Subcutaneous adipose tissue (tissue), 4 donors: Measurements from ENCODE around the gene TGFBR3L. TPM values are rescaled to one million over a fixed set of nuclear protein-coding genes. Genes with fewer than 3 reads are reported as not detected.

Source experiments
- total RNA-seq, 4 donors: library from RNA; depleted of rRNA; stranded (reverse); fragments of >200 nt; gene quantifications; one replicate each; pipeline ENCODE4 v1.1.0, GENCODE V29; 2016
- TF ChIP-seq, protein P1 (sequence below): fragments of 450-650 bp; IDR thresholded peaks from one replicate; pipeline ENCODE4 v1.5.1; 2016; ENCODE audit warnings: low read depth, mild to moderate bottlenecking, control low read depth, antibody characterized with exemption, moderate library complexity

TGFBR3L gene
- total RNA-seq, 4 donors from 2014 or later, result not detected

DNA sequence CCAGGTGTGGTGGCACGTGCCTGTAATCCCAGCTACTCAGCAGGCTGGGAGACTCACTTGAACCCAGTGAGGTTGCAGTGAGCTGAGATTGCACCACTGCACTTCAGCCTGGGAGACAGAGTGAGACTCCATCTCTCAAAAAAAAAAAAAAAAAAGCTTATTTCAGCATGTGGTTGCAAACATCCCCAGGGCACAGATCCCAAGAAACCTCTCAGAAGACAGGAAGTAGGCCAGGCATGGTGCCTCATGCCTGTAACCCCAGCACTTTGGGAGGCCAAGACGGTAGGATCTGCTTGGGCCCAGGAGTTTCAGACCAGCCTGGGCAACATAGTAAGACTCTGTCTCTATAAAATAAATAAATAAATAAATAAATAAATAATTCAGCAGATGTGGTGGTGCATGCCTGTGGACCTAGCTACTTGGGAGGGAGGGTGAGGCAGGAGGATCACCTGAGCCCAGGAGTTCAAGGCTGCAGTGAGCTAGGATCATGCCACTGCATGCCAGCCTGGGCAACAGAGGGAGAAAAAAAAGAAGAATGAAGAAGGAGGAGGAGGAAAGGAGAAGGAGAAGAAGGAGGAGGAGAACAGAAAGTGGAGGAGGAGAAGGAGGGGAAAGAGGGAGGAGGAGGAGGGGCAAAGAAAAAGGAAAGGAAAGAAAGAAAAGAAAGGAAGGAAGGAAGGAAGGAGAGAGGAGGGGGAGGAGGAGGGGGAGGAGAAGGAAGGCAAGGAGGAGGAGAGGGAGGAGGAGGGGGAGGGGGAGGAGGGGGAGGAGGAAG lies 30.6 kb upstream of the TGFBR3L start:
- TF ChIP-seq, protein P1, sequence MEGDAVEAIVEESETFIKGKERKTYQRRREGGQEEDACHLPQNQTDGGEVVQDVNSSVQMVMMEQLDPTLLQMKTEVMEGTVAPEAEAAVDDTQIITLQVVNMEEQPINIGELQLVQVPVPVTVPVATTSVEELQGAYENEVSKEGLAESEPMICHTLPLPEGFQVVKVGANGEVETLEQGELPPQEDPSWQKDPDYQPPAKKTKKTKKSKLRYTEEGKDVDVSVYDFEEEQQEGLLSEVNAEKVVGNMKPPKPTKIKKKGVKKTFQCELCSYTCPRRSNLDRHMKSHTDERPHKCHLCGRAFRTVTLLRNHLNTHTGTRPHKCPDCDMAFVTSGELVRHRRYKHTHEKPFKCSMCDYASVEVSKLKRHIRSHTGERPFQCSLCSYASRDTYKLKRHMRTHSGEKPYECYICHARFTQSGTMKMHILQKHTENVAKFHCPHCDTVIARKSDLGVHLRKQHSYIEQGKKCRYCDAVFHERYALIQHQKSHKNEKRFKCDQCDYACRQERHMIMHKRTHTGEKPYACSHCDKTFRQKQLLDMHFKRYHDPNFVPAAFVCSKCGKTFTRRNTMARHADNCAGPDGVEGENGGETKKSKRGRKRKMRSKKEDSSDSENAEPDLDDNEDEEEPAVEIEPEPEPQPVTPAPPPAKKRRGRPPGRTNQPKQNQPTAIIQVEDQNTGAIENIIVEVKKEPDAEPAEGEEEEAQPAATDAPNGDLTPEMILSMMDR, result no peak

DNA sequence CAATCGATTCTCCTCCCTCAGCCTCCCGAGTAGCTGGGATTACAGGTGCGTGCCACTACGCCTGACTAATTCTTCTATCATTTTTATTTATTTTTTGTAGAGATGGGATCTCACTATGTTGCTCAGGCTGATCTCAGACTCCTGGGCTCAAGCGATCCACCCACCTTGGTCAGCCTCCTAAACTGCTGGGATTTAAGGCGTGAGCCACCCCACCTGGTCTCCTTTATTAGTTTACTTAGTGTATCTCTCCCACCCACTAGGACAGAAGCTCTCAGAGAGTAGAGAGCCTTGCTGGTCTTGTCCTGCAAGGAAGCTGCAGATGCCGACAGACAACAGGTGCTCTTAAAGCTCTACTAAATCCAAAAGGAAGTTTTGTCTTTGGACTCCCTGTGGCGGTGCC lies 28.8 kb upstream of the TGFBR3L start:
- TF ChIP-seq, protein P1, result no peak

DNA sequence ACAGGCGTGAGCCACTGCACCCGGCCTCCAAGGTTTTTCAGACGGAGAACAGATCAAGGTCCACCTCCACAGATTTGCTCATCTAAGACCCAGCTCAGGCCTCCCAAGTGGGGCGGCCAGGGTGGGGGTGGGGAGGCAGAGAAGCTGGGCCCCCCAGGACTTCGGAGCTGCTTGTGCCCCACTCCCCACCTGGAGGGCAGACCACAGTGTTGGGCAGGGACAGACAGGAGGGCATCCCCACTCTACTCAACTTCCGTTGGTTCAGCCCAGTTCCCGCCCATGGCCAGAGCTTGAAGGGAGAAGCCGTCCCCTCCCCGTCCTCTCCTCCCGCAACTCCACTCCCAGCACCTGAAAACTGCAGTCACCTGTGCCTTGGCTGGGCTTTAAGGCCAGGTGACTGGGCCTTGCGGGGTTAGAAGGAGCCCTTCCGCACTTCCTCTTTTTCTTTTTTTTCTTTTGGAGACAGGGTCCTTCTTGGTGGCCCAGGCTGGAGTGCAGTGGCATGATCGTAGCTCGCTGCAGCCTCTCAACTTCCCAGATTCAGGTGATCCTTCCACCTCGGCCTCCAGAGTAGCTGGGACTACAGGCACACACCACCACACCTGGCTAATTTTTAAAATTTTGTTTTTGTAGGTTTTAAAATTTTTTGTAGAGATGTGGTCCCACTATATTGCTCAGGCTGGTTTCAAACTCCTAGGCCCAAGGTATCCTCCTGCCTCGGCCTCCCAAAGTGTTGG lies 27.1 kb upstream of the TGFBR3L start:
- TF ChIP-seq, protein P1, result no peak

DNA sequence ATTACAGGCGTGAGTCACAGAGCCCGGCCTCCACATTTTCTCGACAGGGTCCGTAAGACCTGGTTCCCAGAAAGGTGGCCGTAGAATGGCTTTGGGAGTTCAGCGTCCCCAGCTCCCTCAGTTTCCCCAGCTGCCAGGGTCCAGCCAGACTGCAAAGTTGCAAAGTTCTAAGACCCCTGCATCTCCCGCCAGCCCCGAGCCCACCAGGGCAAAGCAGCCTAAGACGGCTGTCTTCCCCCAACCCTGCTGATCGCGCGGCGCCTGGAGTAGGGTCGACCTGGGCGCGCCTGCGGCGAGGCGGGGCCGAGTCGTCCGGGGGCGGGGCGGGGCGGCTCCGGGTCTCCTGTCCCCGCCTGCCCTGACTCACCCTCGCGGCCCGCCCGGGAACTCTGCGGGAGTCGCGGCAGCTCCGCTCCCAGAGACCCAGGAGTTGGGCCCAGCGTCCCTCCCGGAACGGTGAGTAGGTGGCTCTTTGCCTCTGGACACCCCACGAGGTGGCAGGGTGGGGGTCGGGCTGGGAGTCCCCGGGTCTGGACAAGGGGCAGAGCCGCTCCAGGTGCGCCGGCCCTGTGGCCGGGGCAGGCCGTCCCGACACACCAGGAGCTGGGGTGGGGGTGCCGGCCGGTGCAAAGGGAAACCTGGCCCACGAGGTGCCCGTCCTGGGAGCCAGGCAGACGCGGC lies 26.3 kb upstream of the TGFBR3L start, which contains the start of gene LRRC8E:
Gene LRRC8E, plus strand, starts transcription at position 366 of the 681 bp plus-strand sequence. CDS start 7,094 bp downstream, outside the sequence.
- TF ChIP-seq, protein P1, result no peak

- TF ChIP-seq, protein P1, result no peak
These were observed 25.8 kb upstream of the TGFBR3L start for GRCh38 chr19:7888826-7889217.

DNA sequence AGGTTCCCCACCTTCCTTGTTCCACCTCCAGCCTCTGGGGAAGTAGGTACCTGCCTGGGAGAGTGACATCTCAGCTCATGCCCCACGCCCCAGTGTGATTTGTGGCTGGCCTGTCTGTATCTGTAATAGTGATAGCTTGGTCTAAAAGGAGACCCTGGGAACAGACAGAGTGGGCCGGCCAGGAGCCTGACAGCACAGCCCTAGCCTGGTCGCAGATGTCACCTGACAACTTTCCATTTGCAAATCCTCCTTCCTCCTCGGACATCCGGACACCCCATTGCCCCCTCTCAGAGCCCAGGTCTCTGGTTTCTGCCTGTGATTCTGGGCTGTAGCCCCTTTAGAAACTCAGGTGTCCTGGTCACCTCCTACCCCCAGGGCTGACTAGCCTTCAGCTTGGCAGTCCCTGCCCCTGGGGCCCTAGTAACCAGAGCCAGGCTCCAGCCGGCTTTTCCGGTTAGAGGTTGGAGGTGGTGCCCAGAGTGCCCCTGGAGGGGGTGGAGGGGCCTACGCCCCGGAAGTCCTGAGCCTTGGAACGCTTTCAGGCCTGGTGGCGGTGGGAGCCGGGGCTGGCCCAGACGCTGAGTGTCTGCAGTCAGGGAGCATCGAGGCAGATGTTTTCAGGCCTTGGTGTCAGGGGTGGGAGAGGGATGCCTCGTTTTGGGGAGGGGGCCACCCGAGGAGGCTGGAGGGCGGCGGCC lies 19.9 kb upstream of the TGFBR3L start:
- TF ChIP-seq, protein P1, result no peak
